Endothelial cell of umbilical vein (primary cell): ENCODE results near the gene KIF19.

ENCODE experiments used
- EZH2 ChIP-seq: IDR thresholded peaks from 2 replicates; pipeline ENCODE4 v1.6.1; 2012; ENCODE audit warnings: borderline replicate concordance, low read depth, mild to moderate bottlenecking, moderate library complexity, low read length, inconsistent platforms; ENCODE audit not compliant: severe bottlenecking
- GATA2 ChIP-seq: IDR thresholded peaks from 2 replicates; pipeline ENCODE4 v1.7.0; 2011; ENCODE audit warnings: low read depth, mild to moderate bottlenecking, moderate library complexity, mixed read lengths, low read length; ENCODE audit not compliant: insufficient read length, insufficient read depth
- POLR2A ChIP-seq: IDR thresholded peaks from 2 replicates; pipeline ENCODE4 v1.6.1; 2012; ENCODE audit warnings: low read depth, mild to moderate bottlenecking, control low read depth, low read length
- POLR2AphosphoS5 ChIP-seq: IDR thresholded peaks from 2 replicates; pipeline ENCODE4 v1.6.1; 2012; ENCODE audit warnings: low read depth, mild to moderate bottlenecking, control low read depth, low read length, moderate library complexity; ENCODE audit not compliant: insufficient read depth
- TF ChIP-seq, protein P1 (sequence below), 2 donors: IDR thresholded peaks; 1 replicate in 1 of 2; 2 replicates in 1 of 2; pipeline ENCODE4 v1.5.1; 2011; ENCODE audit warnings: low read length in 2 of 2, mild to moderate bottlenecking in 2 of 2, moderate library complexity in 2 of 2, control low read depth in 1 of 2, inconsistent platforms in 1 of 2, low read depth in 1 of 2; ENCODE audit not compliant: insufficient read depth in 1 of 2; ENCODE audit errors: extremely low read depth in 1 of 2
- TF ChIP-seq, protein P2 (sequence below): IDR thresholded peaks from 2 replicates; pipeline ENCODE4 v1.6.1; 2011; ENCODE audit not compliant: insufficient read depth, insufficient read length

DNA sequence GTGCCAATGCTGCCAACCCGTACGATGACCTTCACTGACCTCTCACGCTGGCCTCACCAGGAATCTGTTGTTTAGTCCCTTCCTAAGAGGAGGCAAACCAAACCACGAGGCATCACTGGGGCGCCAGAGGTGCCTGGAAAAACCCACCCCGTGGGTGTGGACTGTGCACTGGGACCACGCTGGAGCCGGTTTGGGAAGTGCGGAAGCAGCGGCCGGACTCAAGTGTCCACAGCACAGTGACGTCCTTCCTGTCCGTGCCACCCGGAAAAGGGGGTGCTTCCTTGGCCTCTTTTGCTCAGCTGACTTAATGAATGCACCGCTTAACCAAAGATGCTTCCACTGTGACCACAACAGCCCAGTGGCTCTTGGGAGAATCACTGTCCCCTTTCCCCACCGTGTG lies 9.0 kb upstream of the KIF19 start:
- TF ChIP-seq POLR2A (no peak), GATA2 (no peak), EZH2 (no peak), POLR2AphosphoS5 (no peak)
- TF ChIP-seq, protein P1, sequence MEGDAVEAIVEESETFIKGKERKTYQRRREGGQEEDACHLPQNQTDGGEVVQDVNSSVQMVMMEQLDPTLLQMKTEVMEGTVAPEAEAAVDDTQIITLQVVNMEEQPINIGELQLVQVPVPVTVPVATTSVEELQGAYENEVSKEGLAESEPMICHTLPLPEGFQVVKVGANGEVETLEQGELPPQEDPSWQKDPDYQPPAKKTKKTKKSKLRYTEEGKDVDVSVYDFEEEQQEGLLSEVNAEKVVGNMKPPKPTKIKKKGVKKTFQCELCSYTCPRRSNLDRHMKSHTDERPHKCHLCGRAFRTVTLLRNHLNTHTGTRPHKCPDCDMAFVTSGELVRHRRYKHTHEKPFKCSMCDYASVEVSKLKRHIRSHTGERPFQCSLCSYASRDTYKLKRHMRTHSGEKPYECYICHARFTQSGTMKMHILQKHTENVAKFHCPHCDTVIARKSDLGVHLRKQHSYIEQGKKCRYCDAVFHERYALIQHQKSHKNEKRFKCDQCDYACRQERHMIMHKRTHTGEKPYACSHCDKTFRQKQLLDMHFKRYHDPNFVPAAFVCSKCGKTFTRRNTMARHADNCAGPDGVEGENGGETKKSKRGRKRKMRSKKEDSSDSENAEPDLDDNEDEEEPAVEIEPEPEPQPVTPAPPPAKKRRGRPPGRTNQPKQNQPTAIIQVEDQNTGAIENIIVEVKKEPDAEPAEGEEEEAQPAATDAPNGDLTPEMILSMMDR (IDR thresholded peaks at IDR 0.05; ENCODE audit: extremely low read depth in 1 of 2, insufficient read depth in 1 of 2, low read depth in 1 of 2, low read length in 2 of 2), result no peak
- TF ChIP-seq, protein P2, sequence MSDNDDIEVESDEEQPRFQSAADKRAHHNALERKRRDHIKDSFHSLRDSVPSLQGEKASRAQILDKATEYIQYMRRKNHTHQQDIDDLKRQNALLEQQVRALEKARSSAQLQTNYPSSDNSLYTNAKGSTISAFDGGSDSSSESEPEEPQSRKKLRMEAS, result no peak
